Cortex of kidney (tissue), 1 donor: ENCODE data around the gene C8G.

ENCODE experiments used
- DNase-seq: peaks from one replicate; lab custom pipeline; 2025; lab: John Stamatoyannopoulos, UW

The C8G gene

DNA sequence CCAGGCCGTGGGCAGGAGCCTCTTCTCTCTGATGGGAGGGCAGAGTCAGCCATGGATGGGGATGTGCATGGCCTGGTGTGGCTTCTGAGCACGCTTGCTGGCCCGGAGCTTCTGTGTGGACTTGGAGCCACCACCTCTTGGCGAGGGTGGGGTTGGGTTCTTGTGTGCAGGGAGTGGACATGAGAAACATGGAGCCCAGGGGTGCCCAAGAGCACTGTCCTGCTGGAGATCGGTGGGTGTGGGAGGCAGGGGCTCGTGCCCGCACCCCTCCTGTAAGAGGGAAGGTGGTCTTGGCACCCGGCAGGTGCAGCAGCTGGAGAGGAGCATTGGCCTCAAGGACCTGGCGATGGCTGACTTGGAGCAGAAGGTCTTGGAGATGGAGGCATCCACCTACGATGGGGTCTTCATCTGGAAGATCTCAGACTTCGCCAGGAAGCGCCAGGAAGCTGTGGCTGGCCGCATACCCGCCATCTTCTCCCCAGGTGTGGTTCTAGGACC lies 24.3 kb upstream of the C8G start:
- no peak for DNase-seq

DNA sequence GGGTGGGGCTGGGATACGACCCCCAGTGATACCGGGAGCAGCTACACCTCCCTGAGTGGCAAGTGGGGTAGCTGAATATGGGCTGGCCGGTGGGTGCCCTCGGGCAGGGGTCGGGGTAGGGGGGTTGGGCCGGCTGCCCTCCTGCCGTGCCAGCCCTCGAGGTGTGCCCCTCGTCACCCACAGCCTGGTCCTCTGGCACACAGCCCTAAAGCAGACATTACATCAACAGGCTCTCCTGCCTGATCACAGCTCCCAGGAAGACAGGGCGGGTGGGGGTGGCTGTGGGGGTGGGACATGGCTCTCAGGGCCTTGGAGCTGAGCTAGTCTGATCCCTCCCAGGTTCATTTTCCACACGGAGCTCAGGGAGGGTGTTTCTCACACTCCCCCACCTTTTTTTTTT lies 23.7 kb upstream of the C8G start:
- DNase-seq, result no peak

DNA sequence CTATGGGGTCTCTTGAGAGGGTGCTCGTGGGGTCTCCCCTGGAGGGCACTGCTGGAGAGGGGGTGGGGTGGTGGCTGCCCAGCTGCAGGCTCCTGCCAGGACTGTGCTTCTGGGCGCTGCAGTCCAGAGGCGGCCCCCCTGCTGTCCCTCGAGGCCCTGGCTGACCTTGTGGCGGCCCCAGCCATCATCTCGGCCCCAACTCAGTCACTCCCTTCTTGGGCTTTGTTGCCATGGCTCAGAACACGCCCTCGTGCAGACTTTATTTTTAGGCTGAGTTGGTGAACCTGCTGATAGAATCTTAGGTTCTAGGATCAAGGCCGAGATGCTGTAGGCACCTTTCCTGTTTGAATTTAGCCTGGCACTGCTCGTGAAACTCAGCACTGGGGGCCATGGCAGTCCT lies 23.3 kb upstream of the C8G start:
- no peak for DNase-seq

DNA sequence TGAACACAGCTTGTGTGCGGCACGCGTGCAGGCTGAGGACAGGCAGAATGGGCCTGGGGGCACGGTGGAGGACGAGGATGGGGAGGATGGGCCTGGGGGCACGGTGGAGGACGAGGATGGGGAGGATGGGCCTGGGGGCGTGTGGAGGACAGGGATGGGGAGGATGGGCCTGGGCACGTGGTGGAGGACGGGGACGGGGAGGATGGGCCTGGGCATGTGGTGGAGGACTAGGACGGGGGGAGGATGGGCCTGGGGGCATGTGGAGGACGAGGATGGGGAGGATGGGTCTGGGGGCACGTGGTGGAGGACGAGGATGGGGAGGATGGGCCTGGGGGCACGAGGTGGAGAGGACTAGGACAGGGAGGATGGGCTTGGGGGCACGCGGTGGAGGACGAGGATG lies 22.5 kb upstream of the C8G start:
- DNase-seq, result no peak

DNA sequence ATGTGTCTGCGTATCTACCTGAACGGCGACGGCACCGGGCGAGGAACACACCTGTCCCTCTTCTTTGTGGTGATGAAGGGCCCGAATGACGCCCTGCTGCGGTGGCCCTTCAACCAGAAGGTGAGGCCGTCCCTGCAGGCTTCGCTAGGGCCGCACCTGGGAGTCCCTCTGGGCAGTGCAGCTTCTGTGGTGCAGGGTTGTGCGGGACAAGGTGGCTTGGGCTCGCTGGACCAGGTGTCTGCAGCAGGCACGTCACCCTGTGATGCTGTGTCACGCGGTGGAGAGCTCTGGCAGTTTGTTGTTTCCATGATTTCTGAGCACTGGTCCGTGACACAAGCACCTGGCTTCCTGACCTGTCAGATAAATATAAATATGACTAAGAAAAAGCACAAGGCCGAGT lies 21.2 kb upstream of the C8G start:
- no peak for DNase-seq

DNA sequence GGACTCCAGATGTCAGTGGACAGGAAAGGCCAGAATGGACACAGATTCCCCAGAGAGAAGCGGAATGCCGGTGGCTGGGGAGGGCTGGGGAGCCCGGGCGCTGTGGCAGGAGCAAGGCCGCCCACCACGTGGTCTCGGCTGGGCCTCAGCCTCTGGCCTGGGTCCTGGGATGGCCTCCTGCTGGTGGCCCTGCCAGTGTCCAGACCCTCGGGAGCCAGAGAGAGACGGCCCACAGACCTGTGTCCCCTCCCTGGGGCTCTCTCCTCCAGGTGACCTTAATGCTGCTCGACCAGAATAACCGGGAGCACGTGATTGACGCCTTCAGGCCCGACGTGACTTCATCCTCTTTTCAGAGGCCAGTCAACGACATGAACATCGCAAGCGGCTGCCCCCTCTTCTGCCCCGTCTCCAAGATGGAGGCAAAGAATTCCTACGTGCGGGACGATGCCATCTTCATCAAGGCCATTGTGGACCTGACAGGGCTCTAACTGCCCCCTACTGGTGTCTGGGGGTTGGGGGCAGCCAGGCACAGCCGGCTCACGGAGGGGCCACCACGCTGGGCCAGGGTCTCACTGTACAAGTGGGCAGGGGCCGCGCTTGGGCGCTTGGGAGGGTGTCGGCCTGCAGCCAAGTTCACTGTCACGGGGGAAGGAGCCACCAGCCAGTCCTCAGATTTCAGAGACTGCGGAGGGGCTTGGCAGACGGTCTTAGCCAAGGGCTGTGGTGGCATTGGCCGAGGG lies 19.5 kb upstream of the C8G start:
- DNase-seq, result no peak

DNA sequence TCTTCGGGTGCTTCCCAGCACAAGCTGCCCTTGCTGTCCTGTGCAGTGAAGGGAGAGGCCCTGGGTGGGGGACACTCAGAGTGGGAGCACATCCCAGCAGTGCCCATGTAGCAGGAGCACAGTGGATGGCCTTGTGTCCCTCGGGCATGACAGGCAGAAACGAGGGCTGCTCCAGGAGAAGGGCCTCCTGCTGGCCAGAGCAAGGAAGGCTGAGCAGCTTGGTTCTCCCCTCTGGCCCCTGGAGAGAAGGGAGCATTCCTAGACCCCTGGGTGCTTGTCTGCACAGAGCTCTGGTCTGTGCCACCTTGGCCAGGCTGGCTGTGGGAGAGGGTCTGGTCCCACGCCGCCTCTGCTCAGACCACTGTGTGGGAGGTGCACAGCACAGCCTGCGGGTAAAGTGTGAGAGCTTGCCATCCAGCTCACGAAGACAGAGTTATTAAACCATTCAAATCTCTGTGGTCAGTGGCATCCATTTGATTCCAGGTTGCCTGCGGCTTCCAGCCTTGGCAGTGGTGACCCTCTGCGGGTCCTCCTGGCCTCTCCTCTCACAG lies 18.8 kb upstream of the C8G start:
- DNase-seq, result no peak

DNA sequence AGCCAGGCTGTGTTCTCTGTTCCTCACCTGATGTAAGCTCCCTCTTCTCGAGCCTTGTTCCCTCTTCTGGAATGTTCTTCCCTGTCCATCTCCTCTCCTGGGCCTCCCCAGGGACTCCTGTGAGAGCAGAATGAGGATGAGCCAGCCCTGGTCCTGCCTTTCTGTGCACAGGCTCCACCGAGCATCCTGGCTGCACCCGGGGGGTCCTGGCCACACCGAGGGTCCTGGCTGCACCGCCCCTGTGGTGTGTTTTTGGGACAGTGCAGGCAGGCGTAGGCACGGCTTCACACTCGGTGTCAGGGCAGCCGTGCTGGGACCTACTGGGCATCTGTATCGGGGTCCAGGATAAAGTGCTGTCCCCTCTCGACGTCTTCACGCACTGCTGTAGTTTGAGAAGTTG lies 18.3 kb upstream of the C8G start:
- DNase-seq, result no peak

DNA sequence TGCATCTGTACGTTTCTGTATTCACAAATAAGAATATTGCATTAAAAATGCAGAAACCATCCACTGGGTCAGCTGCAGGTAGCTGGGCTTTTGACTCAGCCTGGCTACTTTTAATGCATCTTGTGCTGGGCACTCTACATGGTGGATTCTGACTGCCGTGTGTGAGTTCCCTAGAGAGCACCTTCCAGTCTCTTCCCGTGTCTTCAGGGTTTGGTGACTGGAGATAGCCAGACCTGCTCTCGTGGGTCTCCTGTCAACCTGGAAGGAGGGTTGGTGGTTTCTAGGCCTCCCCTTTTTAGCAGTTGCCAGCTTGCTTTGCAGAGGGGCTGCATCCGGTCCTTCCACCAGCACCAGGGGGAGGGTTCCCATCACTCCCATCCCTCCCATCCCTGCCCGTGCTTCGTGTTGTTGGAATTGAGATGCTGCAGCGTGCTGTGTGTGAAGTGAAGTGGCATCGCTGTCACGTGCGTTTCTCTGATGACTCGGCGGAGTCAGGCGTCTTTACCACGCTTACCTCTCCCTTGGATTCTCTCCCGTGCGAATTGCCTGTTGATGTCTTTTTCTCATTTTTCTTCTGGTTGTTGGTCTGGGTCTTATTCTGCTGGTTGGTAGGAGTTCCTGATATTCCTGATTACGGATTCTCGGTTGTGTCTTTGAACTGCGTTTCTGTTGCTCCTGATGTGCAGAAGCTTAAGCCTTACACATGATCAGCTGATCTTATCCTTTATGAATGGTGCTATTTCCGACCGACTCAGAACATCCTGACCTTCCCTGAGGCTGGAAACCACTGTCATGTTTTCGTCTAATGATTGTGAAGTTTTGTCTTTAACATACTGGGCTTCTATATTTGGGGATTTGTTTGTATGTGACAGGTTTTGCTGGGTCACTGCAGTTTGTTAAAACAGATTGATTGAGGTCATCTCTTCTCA lies 17.4 kb upstream of the C8G start:
- DNase-seq, result no peak

DNA sequence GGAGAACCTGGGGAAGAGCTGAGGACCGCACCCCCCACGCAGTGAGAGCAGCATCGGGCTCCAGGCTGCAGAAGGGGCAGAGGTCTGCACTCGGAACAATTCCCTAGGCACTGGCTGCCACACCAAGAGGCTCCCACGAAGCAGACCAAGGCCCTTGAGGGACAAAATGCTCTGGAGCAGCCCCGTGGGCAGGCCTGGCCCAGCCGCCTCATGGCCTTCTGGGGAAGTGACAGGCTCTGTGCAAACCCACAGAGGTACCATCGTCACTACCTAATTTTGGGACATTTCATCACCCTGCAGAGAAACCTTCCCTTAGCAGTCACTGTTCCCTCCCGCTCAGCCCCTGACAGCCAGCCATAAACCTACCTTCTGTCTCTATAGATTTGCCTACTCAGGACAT lies 16.5 kb upstream of the C8G start:
- DNase-seq, result no peak

DNA sequence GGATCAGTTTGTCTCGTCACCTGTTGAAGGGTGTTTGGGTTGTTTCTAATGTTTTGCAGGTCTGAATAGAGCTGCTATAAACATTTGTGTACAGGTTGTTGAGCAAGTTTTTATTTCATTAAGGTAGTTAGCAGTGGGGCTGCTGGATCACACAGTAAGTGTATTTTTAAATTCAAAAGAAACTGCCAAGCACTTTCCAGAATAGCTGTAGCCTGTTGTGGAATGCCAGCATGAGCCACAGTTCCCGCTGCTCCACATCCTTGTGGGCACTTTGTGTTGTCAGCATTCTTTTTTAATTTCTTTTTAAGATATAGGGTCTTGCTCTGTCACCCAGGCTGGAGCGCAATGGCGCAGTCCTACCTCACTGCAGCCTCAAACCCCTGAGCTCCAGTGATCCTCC lies 15.0 kb upstream of the C8G start:
- DNase-seq, result no peak

DNA sequence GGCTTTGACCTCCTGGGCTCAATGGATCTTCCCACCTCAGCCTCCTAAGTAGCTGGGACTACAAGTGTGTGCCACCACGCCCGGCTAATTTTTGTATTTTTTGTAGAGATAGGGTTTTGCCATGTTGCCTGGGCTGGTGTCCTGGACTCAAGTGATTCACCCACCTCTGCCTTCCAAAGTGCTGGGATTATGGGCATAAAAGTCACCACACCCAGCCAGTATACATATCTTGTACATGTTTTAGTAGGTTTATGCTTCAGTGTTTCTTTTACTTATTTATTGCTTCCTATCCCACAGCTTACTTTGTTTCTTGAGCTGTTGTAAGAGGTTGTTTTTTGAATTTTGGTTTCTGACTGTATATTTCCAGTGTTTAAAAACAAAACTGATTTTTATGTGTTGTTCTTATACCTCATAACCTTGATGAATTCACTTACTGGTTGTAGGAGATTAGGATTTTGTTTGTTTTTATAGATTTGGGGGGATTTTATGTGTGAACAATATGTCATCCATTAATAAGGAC lies 13.4 kb upstream of the C8G start:
- no peak for DNase-seq

DNA sequence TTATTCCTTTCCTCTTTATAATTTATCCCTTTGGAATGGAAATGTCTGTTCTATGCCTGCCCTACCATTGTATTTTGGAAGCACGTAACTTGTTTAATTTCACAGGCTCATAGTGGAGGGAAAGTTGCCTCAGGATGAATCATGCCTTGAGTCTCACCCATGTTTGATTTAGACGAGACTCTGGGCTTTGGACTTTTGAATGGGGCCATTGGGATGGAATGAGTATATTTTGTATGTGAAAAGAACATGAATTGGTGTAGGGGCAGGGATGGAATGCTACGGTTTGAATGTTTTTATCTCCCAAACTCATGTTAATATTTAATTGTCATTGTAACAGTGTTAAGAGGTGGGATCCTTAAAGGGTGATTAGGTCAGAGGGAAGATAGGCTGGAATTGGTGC lies 10.8 kb upstream of the C8G start:
- no peak for DNase-seq

DNA sequence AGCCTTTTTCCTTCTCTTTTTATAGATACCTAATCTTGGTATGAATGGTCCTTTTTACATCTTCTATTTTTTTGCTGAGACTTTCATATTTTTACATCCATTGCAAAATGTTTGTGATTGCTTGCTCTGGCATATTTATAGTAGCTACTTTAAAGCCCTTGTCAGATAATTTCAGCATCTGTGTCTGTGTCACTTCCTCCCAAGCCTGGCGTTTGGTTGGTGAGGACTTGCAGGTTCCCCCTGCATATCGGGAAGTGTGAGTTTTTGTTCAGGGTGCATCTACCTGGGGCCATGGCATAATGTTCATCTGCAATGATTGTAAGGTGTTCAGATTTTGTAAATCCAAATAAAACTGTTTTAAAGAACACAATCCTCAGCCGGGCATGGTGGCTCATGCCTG lies 9.4 kb upstream of the C8G start:
- DNase-seq, result no peak

DNA sequence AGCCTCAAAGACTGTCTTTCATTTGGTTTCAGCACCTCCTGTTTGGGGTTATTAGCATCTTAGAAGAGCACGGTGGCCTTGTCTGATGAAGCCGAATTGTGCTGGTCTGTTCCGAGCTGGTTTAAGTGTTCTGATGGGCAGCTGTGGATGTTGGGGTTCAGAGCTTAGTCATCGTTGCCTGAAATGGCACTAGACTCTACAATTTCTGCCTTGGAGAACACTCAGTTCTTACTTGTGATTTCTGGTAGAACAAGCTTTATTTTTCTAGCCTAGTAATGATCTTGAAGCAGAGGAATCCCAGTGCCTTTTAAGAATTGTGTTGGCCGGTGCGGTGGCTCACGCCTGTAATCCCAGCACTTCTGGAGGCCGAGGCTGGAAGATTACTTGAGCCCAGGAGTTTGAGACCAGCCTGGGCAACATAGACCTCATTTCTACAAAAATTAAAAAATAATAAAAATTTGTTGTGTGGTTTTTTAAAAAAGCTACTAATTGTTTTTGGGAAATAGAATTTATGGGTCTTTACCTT lies 8.3 kb upstream of the C8G start:
- no peak for DNase-seq

DNA sequence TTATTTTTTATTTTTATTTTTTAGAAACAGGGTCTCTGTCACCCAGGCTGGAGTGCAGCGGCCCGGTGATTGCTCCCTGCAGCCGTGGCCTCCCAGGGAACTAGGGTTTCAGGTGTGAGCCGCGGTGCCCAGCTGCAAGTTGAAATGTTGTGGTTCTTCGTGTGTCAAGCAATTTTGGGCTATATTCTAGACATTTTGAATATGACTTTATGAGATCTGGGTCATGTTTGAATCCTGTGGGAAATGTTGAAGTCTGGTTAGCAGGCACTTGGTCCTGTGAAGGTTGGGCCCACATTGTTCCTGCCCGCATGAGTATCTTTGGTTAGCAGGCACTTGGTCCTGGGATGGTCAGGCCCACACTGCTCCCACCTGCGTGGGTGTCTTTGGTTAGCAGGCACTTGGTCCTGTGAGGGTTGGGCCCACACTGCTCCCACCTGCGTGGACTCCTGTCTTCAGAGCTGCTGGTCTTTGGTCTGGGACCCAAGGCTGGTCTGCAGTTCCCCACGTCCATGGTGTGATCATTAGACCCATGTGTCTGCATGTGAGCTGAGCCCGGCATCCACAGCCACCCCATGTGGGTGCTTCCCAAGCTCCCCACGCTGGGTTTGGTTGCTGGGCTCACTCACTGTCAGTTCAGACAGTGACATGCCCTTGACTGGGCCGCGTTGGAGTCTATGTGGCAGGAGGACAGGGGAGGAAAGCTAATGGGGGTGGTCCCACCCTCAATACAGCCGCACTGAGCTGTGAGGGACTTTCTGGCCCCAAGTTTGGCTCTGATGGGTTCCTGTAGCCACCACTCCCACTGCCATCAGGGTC lies 7.6 kb upstream of the C8G start:
- no peak for DNase-seq

DNA sequence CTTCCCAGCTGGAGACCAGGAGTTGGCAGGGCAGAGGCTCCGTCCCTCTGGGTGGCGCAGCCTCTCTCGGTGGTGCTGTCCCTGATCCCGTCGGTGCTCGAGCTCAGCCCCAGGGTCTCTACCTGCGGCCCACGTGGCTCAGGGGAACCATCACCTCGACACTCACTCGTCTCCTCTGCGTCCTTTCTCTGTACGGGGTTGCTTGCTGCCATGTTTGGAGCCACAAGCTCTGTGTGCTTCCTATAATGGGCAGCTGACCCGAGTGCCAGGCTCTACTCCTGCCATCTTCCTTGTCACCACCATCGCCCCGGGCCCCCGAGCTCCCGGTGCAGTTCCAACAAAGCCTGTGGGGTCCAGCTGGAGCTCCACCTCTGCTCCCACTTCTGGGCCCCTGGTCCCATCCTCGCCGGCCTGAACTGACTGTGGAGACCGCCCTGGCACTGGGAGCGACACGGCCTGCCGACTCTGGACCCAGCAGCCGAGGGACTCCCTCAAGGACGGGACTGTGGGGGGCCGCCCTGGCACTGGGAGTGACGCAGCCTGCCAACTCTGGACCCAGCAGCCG lies 5.5 kb upstream of the C8G start:
- no peak for DNase-seq

DNA sequence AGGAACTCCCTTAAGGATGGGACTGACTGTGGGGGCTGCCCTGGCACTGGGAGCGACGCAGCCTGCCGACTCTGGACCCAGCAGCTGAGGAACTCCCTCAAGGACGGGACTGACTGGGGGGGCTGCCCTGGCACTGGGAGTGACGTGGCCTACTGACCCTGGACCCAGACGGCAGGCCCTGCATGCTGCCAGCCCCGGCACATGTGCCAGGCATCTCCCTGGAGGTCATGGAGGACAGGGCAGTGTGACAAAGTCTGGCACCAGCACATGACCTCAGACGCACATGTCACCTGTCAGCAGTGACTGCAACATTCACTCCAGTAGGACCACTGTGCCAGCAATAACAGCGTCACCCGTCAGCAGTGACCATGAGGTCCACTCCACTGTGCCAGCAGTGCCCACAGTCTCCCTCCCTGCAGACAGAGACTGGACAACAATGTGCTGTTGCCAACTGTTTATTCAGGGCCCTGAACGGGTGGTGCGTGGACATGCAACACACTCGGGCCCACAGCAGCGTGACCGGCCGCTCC lies 5.0 kb upstream of the C8G start:
- DNase-seq, result no peak

DNA sequence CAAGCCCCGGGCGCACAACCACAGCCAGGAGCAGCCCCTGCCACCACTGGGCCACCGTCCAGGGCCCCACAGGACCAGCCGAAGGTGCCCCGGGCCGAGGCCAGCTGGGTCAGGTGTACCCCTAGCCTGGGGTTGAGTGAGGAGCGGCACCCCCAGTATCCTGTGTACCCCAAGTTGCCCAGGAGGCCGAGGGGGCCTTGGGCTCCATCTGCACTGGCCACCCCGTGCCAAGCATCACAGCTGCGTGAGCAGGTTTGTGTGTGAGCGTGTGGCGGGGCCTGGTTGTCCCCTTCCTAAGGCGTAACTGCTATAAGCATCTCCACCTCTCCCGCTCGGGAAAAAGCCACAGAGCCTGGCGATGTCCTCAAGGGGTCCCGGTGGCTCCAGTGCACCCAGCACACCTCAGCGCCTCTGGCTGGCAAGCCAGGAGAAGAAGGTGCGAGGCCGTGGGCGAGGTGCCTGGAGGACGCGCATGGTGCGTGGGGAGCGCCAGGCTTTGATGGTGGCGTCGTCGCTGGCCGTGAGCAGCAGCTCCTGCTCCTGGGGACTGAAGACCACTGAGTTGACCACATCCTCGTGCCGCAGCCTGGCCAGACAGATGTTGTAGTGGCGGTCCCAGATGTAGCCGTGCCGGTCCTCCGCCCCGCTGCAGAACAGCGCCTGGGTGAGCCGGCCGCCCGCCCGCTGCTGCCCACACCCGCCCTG lies 4.4 kb upstream of the C8G start:
- no peak for DNase-seq
